Osteocyte (in vitro differentiated cells): ENCODE measurements around the gene KRT33A. TPM values are rescaled to one million over a fixed set of nuclear protein-coding genes. Genes with fewer than 3 reads are reported as not detected.

Source experiments
- DNase-seq: peaks from one replicate; pipeline ENCODE4 v3.0.0; 2021; ENCODE audit warnings: mixed read lengths; ENCODE audit not compliant: unreplicated experiment; ENCODE audit errors: extremely low spot score
- H3K27ac Mint-ChIP-seq: one replicate; pipeline ENCODE4 v1.8.0; 2021; ENCODE audit warnings: mild to moderate bottlenecking, mixed read lengths; ENCODE audit not compliant: unreplicated experiment
- H3K27me3 Mint-ChIP-seq: one replicate; pipeline ENCODE4 v1.8.0; 2021; ENCODE audit warnings: mixed read lengths; ENCODE audit not compliant: unreplicated experiment
- H3K36me3 Mint-ChIP-seq: one replicate; pipeline ENCODE4 v1.8.0; 2021; ENCODE audit warnings: mixed read lengths; ENCODE audit not compliant: unreplicated experiment
- H3K4me1 Mint-ChIP-seq: one replicate; pipeline ENCODE4 v1.8.0; 2021; ENCODE audit warnings: mixed read lengths; ENCODE audit not compliant: unreplicated experiment
- H3K4me3 Mint-ChIP-seq: one replicate; pipeline ENCODE4 v1.8.0; 2021; ENCODE audit warnings: mild to moderate bottlenecking, moderate library complexity, mixed read lengths; ENCODE audit not compliant: unreplicated experiment
- H3K9me3 Mint-ChIP-seq: one replicate; pipeline ENCODE4 v1.8.0; 2021; ENCODE audit warnings: mixed read lengths; ENCODE audit not compliant: unreplicated experiment
- CTCF ChIP-seq: fragments of 200-600 bp; sonication (generic); IDR thresholded peaks from 2 replicates; pipeline ENCODE4 v1.5.0; 2021; ENCODE audit warnings: antibody characterized with exemption, mild to moderate bottlenecking, moderate library complexity
- total RNA-seq: library from RNA; stranded (reverse); gene quantifications from 2 replicates; pipeline ENCODE4 v1.2.1, GENCODE V29; 2021

KRT33A gene
- total RNA-seq, 1 donor from 2014 or later: not detected

- no peaks in the 10 kb centered on the region for H3K27me3 Mint-ChIP-seq
- no peak for DNase-seq
- H3K27ac Mint-ChIP-seq: no peak overlapping the region
- H3K9me3 Mint-ChIP-seq: no peaks in the 10 kb centered on the region
- no peak overlapping the region for H3K4me3 Mint-ChIP-seq
- H3K4me1 Mint-ChIP-seq: no peaks in the 10 kb centered on the region
- H3K36me3 Mint-ChIP-seq: no peaks in the 10 kb centered on the region
- no peak for TF ChIP-seq CTCF
Observed at GRCh38 chr17:41363881-41364280, 13.3 kb upstream of the KRT33A start.

GRCh38 chr17:41360296-41360995, 9.8 kb upstream of the KRT33A start:
- peak; percentile 34 for DNase-seq
- no peak for TF ChIP-seq CTCF
- peaks cover 6% of the 10 kb centered on the region for H3K27me3 Mint-ChIP-seq

GRCh38 chr17:41354536-41354935, 3.9 kb upstream of the KRT33A start:
- Mint-ChIP-seq H3K9me3 (peaks cover 4% of the 10 kb centered on the region), H3K4me1 (no peaks in the 10 kb centered on the region), H3K4me3 (no peak overlapping the region), H3K36me3 (no peaks in the 10 kb centered on the region), H3K27me3 (peaks cover 32% of the 10 kb centered on the region), H3K27ac (no peak overlapping the region)
- TF ChIP-seq CTCF: no peak
- DNase-seq: peak; percentile 0

More at GRCh38 chr17:41360296-41360995, 9.8 kb upstream of the KRT33A start:
- H3K9me3 Mint-ChIP-seq: peaks cover 4% of the 10 kb centered on the region
- no peaks in the 10 kb centered on the region for H3K36me3 Mint-ChIP-seq
- H3K27ac Mint-ChIP-seq: no peak overlapping the region
- H3K4me1 Mint-ChIP-seq: no peaks in the 10 kb centered on the region
- H3K4me3 Mint-ChIP-seq: no peak overlapping the region

GRCh38 chr17:41352597-41353366, 2.2 kb upstream of the KRT33A start:
- H3K27me3 Mint-ChIP-seq: peaks cover 32% of the 10 kb centered on the region
- H3K9me3 Mint-ChIP-seq: peaks cover 4% of the 10 kb centered on the region
- TF ChIP-seq CTCF: no peak
- H3K27ac Mint-ChIP-seq: no peak overlapping the region
- H3K4me1 Mint-ChIP-seq: no peaks in the 10 kb centered on the region
- DNase-seq: peak; percentile 36
- no peaks in the 10 kb centered on the region for H3K36me3 Mint-ChIP-seq
- H3K4me3 Mint-ChIP-seq: no peak overlapping the region

- no peaks in the 10 kb centered on the region for H3K4me1 Mint-ChIP-seq
- peaks cover 27% of the 10 kb centered on the region for H3K27me3 Mint-ChIP-seq
- H3K36me3 Mint-ChIP-seq: no peaks in the 10 kb centered on the region
- H3K27ac Mint-ChIP-seq: no peak overlapping the region
- TF ChIP-seq CTCF: no peak
- no peak for DNase-seq
- no peaks in the 10 kb centered on the region for H3K9me3 Mint-ChIP-seq
- no peak overlapping the region for H3K4me3 Mint-ChIP-seq
Observed at GRCh38 chr17:41351177-41351576, 549 bp upstream of the KRT33A start.
